Astrocyte (in vitro differentiated cells and primary cell): ENCODE data around the gene GPR34. TPM values are rescaled to one million over a fixed set of nuclear protein-coding genes. Genes with fewer than 3 reads are reported as not detected.

ENCODE experiments used
- DNase-seq: peaks from one replicate; pipeline ENCODE4 v3.0.0-alpha.2; 2010; ENCODE audit warnings: low read depth
- FAIRE-seq: peaks from 2 replicates; lab custom pipeline; 2011; peaks lifted over from hg19 to GRCh38; lab: Jason Lieb, UNC
- H2AFZ ChIP-seq: 2 replicates; pipeline ENCODE4 v1.6.0; 2012; ENCODE audit warnings: low read depth, low read length, inconsistent platforms
- H3K27ac ChIP-seq: 2 replicates; pipeline ENCODE4 v1.5.1; 2011; ENCODE audit warnings: low read depth, low read length, inconsistent platforms
- H3K27me3 ChIP-seq: 2 replicates; pipeline ENCODE4 v1.6.0; 2011; ENCODE audit warnings: low read length, inconsistent platforms; ENCODE audit not compliant: insufficient read depth
- H3K36me3 ChIP-seq: 2 replicates; pipeline ENCODE4 v1.5.1; 2011; ENCODE audit warnings: low read length, inconsistent platforms; ENCODE audit not compliant: insufficient read depth
- H3K4me1 ChIP-seq: 2 replicates; pipeline ENCODE4 v1.5.1; 2011; ENCODE audit warnings: low read length, inconsistent platforms; ENCODE audit not compliant: insufficient read depth
- H3K4me2 ChIP-seq: 2 replicates; pipeline ENCODE4 v1.6.0; 2012; ENCODE audit warnings: low read length, inconsistent platforms
- H3K4me3 ChIP-seq: 2 replicates; pipeline ENCODE4 v1.5.1; 2011; ENCODE audit warnings: low read depth, mild to moderate bottlenecking, low read length, inconsistent platforms; ENCODE audit not compliant: insufficient read depth
- H3K79me2 ChIP-seq: 2 replicates; pipeline ENCODE4 v1.6.0; 2012; ENCODE audit warnings: mild to moderate bottlenecking, low read length, inconsistent platforms; ENCODE audit not compliant: insufficient read depth
- H3K9ac ChIP-seq: 2 replicates; pipeline ENCODE4 v1.6.0; 2012; ENCODE audit warnings: mild to moderate bottlenecking, low read length, inconsistent platforms
- H3K9me3 ChIP-seq: 2 replicates; pipeline ENCODE4 v1.5.1; 2012; ENCODE audit warnings: low read depth, mild to moderate bottlenecking, low read length, inconsistent platforms; ENCODE audit not compliant: insufficient read depth
- H4K20me1 ChIP-seq: 2 replicates; pipeline ENCODE4 v1.6.0; 2012; ENCODE audit warnings: low read length, inconsistent platforms; ENCODE audit not compliant: insufficient read depth
- H3K27ac Mint-ChIP-seq: one replicate; pipeline ENCODE4 v1.8.0; 2021; ENCODE audit warnings: mild to moderate bottlenecking, mixed read lengths; ENCODE audit not compliant: unreplicated experiment
- H3K27me3 Mint-ChIP-seq: one replicate; pipeline ENCODE4 v1.8.0; 2021; ENCODE audit warnings: low read depth, mixed read lengths; ENCODE audit not compliant: unreplicated experiment
- H3K36me3 Mint-ChIP-seq: one replicate; pipeline ENCODE4 v1.8.0; 2021; ENCODE audit warnings: low read depth, mixed read lengths; ENCODE audit not compliant: unreplicated experiment
- H3K4me1 Mint-ChIP-seq: one replicate; pipeline ENCODE4 v1.8.0; 2021; ENCODE audit warnings: low read depth, mixed read lengths; ENCODE audit not compliant: unreplicated experiment
- H3K4me3 Mint-ChIP-seq: one replicate; pipeline ENCODE4 v1.8.0; 2021; ENCODE audit warnings: mild to moderate bottlenecking, moderate library complexity, mixed read lengths; ENCODE audit not compliant: unreplicated experiment
- H3K9me3 Mint-ChIP-seq: one replicate; pipeline ENCODE4 v1.8.0; 2021; ENCODE audit warnings: mild to moderate bottlenecking, mixed read lengths; ENCODE audit not compliant: unreplicated experiment
- CTCF ChIP-seq: IDR thresholded peaks from 2 replicates; pipeline ENCODE4 v1.5.1; 2011; ENCODE audit warnings: low read depth, mild to moderate bottlenecking, inconsistent platforms, low read length, moderate library complexity; ENCODE audit not compliant: insufficient read depth
- EZH2 ChIP-seq: IDR thresholded peaks from 2 replicates; pipeline ENCODE4 v1.6.1; 2012; ENCODE audit warnings: mild to moderate bottlenecking, low read length, inconsistent platforms; ENCODE audit not compliant: insufficient read depth
- total RNA-seq: library from RNA; stranded (reverse); gene quantifications from 2 replicates; pipeline ENCODE4 v1.2.1, GENCODE V29; 2021

Gene GPR34
- total RNA-seq, 1 donor from 2014 or later: not detected

- Histone ChIP-seq H3K27ac (no peak overlapping the region), H3K4me1 (no peaks in the 10 kb centered on the region), H3K4me2 (no peak overlapping the region), H3K9me3 (no peaks in the 10 kb centered on the region), H3K36me3 (no peaks in the 10 kb centered on the region), H3K9ac (no peak overlapping the region), H3K4me3 (no peak overlapping the region), H3K27me3 (no peaks in the 10 kb centered on the region), H3K79me2 (no peaks in the 10 kb centered on the region), H2AFZ (no peak overlapping the region), H4K20me1 (no peaks in the 10 kb centered on the region)
- TF ChIP-seq CTCF (no peak), EZH2 (no peak)
- no peaks in the 10 kb centered on the region for H3K4me1 Mint-ChIP-seq
- H3K9me3 Mint-ChIP-seq: no peaks in the 10 kb centered on the region
- no peak for FAIRE-seq
- no peak overlapping the region for H3K4me3 Mint-ChIP-seq
- DNase-seq: no peak
- H3K36me3 Mint-ChIP-seq: peaks cover 7% of the 10 kb centered on the region
- H3K27me3 Mint-ChIP-seq: no peaks in the 10 kb centered on the region
- no peak overlapping the region for H3K27ac Mint-ChIP-seq
Measured at GRCh38 chrX:41708486-41708885, 19.7 kb downstream of the GPR34 start.

- FAIRE-seq (peak; percentile 37), DNase-seq (no peak)
- H3K27ac ChIP-seq: no peak overlapping the region
- H3K9me3 Mint-ChIP-seq: no peaks in the 10 kb centered on the region
- no peaks in the 10 kb centered on the region for H3K4me1 Mint-ChIP-seq
- no peak overlapping the region for H3K4me2 ChIP-seq
- no peaks in the 10 kb centered on the region for H3K27me3 Mint-ChIP-seq
- no peaks in the 10 kb centered on the region for H4K20me1 ChIP-seq
- H3K4me3 Mint-ChIP-seq: no peak overlapping the region
- peaks cover 7% of the 10 kb centered on the region for H3K36me3 Mint-ChIP-seq
- no peak for TF ChIP-seq CTCF
- TF ChIP-seq EZH2: no peak
- no peak overlapping the region for H2AFZ ChIP-seq
- H3K79me2 ChIP-seq: no peaks in the 10 kb centered on the region
- H3K9me3 ChIP-seq: no peaks in the 10 kb centered on the region
- no peaks in the 10 kb centered on the region for H3K36me3 ChIP-seq
- no peak overlapping the region for H3K9ac ChIP-seq
- H3K27me3 ChIP-seq: no peaks in the 10 kb centered on the region
- no peak overlapping the region for H3K4me3 ChIP-seq
- no peaks in the 10 kb centered on the region for H3K4me1 ChIP-seq
- no peak overlapping the region for H3K27ac Mint-ChIP-seq
Measured at GRCh38 chrX:41711021-41711667, 22.4 kb downstream of the GPR34 start.

GRCh38 chrX:41716222-41716621 is 27.4 kb downstream of the GPR34 start:
- H3K27ac ChIP-seq: no peak overlapping the region
- H2AFZ ChIP-seq: no peak overlapping the region
- H3K79me2 ChIP-seq: no peaks in the 10 kb centered on the region
- no peaks in the 10 kb centered on the region for H3K27me3 ChIP-seq
- H3K4me2 ChIP-seq: no peak overlapping the region
- Mint-ChIP-seq H3K27ac (no peak overlapping the region), H3K4me1 (peaks cover 9% of the 10 kb centered on the region), H3K36me3 (peaks cover 12% of the 10 kb centered on the region), H3K4me3 (no peak overlapping the region), H3K9me3 (peaks cover 5% of the 10 kb centered on the region), H3K27me3 (no peaks in the 10 kb centered on the region)
- no peak for DNase-seq
- H3K9ac ChIP-seq: no peak overlapping the region
- no peak overlapping the region for H3K4me3 ChIP-seq
- peak; percentile 73 for FAIRE-seq
- no peak for TF ChIP-seq EZH2
- no peak for TF ChIP-seq CTCF
- no peaks in the 10 kb centered on the region for H4K20me1 ChIP-seq
- no peaks in the 10 kb centered on the region for H3K9me3 ChIP-seq
- no peaks in the 10 kb centered on the region for H3K36me3 ChIP-seq
- no peaks in the 10 kb centered on the region for H3K4me1 ChIP-seq
